HG02642 (cell line): Measurements from ENCODE around the gene SLAIN2.

ENCODE experiments used
- ATAC-seq: cut with Tn5 transposase; IDR thresholded peaks from one replicate; pipeline ENCODE4 v1.9.1; 2021; ENCODE audit warnings: mild to moderate bottlenecking; ENCODE audit not compliant: unreplicated experiment, poor library complexity

The SLAIN2 gene

DNA sequence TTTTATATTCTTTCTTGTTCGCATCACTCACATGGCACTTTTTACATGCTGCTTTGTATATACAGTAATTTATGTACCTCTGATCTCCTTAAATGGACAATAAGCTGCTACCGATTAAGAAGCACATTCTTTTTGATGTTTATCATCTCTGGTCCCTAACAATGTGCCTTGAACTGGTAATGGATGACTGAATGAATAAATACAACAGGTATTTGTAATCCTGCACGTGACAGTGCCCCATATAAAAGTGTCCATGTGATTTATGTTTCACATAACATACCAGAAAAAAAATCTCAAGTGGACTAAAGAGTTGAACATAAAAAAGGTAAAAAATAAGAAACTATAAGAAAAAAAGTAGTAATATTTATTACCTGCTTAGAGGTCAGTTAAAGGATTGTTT lies 7.7 kb upstream of the SLAIN2 start:
- no peak for ATAC-seq

DNA sequence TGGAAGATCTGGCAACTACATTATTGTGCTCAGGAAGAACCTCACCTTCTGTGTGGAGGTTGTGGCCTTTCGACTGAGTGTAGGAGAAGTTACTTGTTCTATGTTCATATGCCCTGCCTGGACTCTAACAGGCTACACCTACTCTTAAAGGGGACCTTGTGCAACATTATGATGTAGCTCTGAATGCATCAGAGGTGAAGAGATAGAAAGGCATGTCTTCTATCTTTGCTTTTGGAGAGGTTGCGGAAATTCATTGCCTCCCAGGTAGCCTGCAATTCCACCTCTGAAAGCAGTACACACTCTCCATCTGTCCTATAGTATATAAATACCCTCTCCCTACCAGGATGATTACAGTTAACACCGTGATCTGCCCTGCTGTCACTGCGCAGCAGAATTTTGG lies 7.1 kb upstream of the SLAIN2 start:
- no peak for ATAC-seq

DNA sequence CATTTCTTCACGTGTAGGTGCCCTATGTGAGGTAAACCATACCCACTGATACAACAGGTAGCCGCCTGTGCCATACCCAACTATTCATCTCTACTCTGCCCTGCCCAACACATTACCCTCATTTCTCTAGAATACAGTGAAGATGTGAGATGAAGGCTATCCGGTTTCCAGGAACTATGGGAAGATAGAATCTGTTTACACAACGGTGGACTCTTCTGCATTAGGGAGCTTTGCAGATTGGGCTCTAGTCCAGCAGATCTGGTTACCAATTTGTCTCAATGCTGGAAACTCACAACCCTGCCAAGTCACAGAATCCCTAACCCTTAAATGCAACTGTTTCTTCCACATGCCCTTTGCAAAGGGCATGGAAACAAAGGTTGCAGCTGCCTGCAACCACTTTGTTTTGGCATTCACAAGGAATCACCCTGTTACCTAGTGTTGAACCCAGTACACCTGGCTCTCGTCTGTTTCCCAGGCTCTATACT lies 6.4 kb upstream of the SLAIN2 start:
- ATAC-seq, result no peak

DNA sequence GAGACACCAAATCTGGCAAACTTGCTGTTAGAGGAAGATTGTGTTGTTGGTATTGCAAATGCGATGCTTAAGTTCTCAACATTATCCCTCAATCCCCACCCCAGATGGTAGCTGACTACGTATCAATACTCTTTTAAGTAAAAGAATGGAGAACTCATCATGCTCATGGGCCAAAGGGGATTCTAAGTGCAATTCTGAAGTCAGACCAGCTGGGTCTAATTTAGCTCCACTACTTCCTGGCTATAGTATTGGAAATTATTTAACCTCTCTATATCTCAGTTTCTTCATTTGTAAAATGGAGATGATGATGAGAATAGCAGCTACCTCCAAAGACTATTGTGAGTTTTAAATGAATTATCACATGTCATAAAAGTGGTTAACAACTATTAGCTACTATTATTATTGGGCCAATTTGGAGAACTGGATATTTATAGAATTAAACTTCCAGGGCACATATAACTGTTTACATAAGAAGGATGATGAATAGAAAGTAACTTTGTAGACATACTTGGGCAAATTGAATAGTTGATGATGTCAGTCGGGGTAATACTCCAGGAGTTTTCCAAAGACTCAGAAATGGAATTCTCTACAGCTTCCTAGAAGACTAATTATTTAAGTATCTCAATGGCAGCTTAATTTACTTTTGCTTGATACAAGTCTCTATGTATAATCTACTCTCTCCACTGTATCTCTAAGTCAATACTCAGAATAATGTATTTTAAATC lies 5.0 kb upstream of the SLAIN2 start:
- ATAC-seq, result no peak

DNA sequence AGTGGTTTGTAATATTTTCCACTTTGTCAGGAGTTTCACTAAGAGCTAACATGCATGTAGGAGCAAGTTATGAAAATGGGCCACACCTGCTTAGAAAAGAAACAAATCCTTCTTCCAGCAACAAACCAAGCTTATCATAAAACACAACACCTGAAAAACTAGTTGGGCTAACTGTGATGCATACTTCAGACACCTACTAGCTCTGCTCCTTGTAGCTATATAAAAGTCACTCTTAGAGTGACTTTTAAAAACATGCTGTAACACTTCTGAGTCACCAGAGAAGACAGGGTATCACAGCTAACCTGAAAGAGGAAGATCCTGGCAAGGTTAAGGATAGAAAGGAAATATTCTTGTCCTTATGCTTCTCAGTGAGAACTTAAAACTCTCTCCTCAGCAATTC lies 3.6 kb upstream of the SLAIN2 start:
- no peak for ATAC-seq

DNA sequence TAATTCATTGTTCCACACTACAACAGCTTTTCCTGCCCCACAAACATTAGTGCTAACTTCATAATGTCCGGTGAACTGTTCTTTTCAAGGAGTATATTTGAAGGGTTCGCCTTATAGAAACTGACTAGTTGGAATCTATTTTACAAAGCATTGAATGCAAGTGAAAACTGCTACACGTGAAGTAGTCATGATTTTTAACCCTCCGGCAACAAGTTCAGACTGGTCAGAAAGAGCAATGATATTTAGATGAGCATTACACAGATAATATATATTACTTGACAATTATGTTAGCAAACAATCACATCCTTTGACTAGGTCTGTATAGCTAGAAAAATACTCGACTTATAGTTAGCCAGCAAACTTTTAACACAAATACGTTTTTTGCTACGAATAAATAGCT lies 1.7 kb upstream of the SLAIN2 start:
- ATAC-seq, result no peak

DNA sequence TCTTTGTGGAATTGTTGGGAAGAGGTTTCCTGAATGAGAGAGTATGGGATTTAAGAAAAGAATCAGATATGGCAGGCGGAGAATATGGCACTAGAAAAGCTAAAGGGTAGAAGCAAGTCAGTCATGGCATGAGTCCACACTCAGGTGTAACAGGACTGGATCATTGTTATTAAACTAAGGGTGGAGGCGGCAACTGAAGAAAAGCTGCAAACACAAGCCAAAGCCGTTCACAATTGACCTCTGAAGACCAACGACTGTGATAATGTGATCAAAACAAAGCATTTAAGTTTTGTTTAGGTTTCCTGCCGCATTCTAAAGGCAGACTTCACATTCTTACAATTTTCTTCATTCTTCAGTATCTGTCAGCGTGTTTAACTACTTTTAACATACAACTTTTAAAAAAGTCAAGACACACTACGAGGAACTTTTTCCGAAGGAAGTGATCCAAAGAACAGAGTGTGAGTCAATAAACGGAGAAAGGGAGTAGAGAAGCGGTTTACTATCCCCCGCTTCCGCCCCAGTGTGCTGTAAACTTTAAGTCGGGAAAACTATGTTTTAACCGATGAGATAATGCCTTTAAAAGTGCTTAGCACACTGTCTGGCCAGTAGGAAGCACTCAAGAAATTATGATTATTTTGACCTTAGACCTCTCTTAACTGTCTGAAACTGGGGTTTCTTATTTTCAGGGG lies 909 bp upstream of the SLAIN2 start:
- ATAC-seq, result peak; percentile 6

DNA sequence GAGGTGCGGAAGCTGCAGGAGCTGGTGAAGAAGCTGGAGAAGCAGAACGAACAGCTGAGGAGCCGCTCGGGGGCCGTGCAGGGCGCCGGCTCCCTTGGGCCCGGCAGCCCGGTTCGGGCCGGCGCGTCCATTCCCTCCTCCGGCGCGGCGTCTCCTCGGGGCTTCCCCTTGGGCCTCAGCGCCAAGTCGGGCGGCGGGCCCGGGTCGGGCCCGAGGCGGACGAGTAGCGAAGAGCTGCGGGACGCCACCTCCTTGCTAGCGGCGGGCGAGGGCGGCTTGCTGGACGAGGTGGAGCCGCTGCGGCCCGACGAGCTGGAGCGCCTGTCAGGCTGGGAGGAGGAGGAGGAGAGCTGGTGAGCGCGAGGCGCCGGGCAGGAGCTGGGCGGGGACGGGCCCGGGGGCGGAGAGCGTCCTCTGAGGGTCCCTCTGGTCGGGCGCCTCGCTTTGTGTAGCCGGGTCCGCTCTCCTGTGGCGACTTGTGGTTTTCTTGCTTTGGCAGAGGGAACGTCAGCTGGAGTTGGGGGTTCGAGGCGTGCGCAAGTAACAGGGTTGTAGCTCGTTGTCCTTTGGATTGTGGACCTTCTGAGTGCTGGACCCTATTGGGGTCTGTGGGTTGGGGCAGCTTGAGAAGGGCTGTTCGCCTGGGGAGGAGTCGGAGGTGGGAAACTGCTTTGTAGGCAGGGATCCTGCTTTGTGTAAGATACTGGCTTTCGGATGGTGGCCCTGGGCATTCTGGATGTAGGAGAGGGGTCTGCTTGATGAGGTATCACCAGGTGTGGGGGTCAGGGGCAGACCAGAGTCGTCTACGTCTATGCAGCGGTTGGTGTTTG lies 662 bp downstream of the SLAIN2 start:
- peak; percentile 31 for ATAC-seq

DNA sequence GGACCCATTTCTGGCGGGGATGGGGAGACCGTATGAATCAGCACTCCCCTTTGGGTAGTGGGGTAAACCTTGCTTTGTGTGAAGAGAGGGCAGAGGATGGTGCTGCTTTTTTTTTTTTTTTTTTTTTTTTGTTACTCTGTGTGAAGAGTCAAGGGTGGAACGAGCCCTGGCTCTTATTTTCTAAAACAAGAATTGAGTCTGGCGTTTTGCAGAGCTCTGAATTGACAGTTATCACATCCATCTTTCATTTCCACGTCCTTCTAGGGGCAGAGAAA lies 1.2 kb downstream of the SLAIN2 start:
- no peak for ATAC-seq

DNA sequence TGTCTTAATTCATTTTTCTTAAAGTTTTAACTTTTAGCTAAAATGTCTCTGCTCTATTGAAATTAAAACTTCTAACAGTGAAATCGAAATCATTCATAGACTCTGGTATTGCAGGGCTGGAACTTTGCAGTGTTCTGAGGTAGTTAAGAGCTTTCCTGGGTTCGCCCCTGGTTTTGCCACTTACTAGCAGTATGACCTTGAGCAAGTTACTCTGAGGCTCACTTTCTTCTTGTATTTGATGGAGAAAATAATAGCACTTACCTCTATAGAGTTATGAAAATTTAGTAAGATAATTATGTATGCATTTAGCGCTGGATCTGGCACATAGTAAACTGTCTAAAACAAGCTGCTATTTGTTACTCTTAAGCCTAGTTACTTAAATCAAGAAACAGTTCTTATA lies 1.7 kb downstream of the SLAIN2 start:
- no peak for ATAC-seq

DNA sequence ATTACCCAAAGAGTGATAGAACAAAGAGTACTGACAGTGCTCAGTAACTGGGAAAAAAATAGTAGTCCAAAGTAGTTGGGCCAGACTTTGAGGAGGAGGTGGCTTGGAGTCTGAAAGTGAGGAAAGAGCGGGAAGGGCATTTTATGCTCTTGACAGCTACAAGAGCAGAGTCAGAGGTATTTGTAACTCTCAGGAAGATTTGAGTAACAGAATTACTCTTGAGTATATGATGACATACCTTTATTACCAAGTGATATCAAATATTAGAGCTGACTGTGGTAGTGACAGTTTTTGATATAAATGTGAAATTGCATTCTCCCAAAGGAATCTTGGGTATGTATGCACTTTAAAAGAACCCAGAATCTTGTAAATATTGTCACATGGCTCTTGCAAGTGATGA lies 2.2 kb downstream of the SLAIN2 start:
- no peak for ATAC-seq

DNA sequence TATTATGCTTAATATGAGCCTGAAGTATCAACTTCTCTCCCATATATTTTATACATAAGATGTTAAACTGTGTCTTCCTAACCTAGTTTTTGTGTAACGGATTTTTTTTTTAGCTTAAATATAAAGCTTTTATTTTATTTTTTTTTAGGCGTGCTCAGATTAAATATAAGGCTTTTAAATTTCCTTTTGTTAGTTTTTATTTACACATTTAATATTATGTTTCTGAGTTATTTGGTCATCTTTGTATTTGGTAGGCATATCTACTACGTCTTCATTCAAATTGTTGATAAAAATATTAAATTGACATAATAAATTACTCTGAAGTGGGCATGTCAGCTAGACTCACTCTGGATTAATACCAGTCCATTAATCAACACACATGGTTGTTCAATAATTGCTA lies 4.2 kb downstream of the SLAIN2 start:
- no peak for ATAC-seq

DNA sequence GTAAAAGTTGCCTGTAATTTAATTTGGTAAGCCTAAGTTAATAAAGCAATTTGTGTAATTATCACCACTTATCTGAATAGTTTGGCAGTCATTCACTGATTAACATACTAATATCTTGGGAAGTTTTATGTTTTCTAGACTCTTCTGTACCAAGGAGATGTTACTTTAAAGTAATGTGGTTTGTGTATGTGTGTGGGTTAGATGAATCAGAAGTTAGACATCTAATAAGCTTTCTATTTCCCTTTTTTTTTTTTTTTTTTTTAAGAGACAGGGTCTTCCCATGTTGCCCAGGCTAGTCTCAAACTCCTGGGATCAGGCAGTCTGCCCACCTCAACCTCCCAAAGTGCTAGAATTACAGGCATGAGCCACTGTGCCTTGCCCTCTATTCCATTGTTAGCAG lies 5.3 kb downstream of the SLAIN2 start:
- no peak for ATAC-seq

DNA sequence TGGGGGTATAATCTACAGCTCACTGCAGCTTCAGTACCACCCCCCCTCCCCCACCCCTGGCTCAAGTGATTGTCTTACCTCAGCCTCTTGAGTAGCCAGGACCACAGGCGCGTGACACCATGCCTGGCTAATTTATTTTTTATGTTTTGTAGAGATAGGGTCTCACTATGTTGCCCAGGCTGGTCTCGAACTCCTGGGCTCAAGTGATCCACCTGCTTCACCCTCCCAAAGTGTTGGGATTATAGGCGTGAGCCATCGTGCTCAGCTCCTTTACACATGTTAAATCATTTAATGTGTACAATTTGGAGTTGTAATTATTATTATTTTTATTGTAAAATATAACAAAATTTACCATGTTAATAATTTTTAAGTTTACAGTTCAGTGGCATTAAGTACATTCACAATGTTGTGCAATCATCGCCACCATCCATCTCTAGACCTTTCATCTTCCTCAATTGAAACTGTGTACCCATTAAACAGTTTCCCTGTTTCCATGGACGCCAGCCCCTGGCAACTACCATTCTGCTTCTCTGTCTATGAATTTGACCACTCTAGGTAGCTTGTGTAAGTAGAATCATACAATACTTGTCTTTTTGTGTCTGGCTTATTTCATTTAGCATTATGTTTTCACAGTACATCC lies 6.1 kb downstream of the SLAIN2 start:
- no peak for ATAC-seq

DNA sequence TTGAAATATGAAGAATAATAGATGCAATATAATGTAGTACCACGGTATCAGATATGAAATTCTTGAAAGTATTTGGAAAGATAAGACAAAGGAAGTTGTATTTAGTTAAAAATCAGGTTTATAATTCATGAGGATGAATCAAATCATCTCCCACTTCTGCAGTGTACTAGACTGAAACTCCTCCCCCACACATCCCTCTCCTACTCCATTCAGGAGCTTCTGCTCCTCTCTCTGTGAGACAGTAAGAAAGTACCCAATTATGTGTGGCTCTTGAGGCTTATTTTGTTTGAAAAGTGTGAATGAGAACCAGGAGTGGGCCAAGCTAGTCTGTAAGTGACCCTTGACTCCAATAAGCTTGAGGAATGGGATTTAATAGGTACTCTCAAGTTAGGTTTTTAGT lies 9.5 kb downstream of the SLAIN2 start:
- no peak for ATAC-seq

DNA sequence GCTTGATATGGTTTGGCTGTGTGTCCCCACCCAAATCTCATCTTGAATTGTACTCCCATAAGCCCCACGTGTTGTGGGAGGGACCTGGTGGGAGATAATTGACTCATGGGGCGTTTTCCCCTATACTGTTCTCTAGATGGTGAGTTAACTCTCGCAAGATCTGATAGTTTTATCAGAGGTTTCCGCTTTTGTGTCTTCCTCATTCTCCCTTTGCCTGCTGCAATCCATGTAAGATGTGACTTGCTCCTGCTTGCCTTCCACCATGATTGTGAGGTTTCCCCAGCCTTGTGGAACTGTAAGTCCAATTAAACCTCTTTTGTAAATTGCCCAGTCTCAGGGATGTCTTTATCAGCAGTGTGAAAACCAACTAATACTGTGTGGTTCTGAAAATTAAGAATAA lies 11.5 kb downstream of the SLAIN2 start:
- ATAC-seq, result no peak

DNA sequence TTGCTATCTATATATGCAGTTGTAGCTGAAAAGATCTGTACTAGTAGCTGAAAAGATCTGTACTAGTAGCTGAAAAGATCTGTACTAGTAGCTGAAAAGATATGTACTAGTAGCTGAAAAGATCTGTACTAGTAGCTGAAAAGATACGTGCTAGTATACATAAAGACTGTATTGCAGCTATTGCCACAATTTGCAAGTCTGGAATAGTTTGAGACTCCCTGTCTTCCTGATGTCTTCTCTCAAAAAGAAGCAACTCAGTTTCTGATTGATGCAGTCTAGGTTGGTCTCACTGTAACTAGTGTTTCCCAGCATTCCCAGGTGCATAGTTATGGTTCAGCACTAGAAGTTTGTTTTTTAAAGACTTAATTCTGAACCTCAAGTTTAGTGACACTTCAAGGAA lies 15.0 kb downstream of the SLAIN2 start:
- ATAC-seq, result no peak

DNA sequence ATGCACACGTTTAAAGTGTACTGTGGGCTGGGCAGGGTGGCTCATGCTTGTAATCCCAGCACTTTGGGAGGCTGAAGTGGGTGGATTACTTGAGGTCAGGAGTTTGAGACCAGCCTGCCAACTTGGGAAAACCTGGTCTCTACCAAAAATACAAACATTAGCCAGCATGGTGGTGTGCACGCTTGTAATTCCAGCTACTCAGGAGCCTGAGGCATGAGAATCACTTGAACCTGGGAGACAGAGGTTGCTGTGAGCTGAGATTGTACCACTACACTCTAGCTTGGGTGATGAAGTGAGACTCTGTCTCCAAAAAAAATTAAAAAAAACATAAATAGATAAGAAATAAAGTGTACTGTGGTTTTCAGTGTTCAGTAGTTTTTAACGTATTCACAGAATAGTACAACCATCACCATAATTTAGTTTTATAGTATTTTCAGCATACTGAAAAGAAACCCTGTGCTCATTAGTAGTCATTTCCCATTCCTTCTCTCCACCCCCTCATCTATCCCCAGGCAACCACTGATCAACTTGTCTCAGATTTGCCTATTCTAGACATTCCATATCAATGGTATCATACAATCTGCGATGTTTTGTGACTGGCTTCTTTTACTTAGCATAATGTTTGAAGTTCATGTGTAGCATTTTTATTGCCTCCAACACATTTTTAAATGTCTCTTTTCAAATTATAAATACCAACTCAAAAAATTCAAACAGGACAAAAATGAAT lies 19.1 kb downstream of the SLAIN2 start:
- no peak for ATAC-seq

DNA sequence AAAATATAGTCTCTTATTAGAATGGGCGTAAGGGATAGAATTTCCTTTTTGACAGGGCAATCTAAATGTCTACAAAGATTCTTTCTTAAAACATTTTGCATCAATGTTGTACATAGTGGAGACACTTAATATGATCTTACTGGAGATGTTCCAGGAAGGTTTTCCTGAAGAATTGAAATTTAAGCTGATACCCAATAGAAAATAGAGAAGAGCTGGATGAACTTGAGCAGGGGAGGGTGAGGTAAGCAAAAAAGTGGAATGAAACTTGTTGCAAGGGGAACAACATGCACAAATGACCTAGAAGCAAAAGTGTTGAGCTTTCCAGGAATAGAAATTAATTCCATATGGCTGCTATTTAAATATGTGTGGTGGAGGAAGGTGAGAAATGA lies 19.7 kb downstream of the SLAIN2 start:
- ATAC-seq, result no peak

DNA sequence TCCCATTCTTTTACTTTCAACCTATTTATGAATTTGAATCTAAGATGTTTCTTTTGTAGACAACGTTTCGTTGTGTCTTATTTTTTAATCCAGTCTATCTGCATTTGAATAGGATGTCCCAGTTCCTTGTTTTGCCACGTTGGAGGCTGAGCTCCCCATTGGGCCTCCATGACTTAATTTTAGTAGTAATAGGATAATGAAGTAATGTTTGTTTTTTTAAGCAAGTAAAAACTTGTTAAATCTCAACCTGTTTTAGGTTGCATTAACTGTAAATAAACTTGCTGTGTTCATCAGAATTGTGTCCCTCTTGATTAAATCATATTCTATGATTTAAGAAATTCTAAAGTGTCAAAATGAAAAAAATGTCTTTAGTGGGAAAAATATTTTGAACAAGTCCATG lies 25.3 kb downstream of the SLAIN2 start:
- ATAC-seq, result no peak
